ENCODE measurements around the gene TMSB10. TPM values are rescaled to one million over a fixed set of nuclear protein-coding genes. Genes with fewer than 3 reads are reported as not detected.

Gene TMSB10
- total and polyA plus RNA-seq, 2 experiments from 2014 or later = 834 to 2,942 TPM

- Mint-ChIP-seq H3K27ac (no peak overlapping the region), H3K27me3 (ENCODE audit: insufficient read depth, low read depth, poor library complexity) (peaks cover 42% of the 10 kb centered on the region)
Observed at GRCh38 chr2:84856787-84857186, 48.7 kb upstream of the TMSB10 start.

More at GRCh38 chr2:84856787-84857186, 48.7 kb upstream of the TMSB10 start:
- peaks cover 12% of the 10 kb centered on the region for H3K9me3 Mint-ChIP-seq
- Histone ChIP-seq H3F3A (replicated peaks; ENCODE audit: low read depth) (no peaks in the 10 kb centered on the region), H3K4me2 (no peak overlapping the region), H2AFZ (no peak overlapping the region), H3K36me3 (ENCODE audit: insufficient read depth) (no peaks in the 10 kb centered on the region), H4K20me1 (replicated peaks; ENCODE audit: insufficient read depth) (no peaks in the 10 kb centered on the region; the same call in 1 of the 2 replicates), H3K79me2 (replicated peaks; ENCODE audit: insufficient read depth) (no peaks in the 10 kb centered on the region), H3K4me1 (ENCODE audit: insufficient read depth) (peaks cover 24% of the 10 kb centered on the region), H3K27me3 (ENCODE audit: insufficient read depth) (peaks cover 41% of the 10 kb centered on the region), H3K27ac (ENCODE audit: low read depth) (no peak overlapping the region), H3K9me2 (ENCODE audit: insufficient read depth) (peaks cover 17% of the 10 kb centered on the region), H3K4me3 (no peak overlapping the region)
- no peak for DNase-seq (ENCODE audit: low spot score)
- no peak for ATAC-seq
- peaks cover 26% of the 10 kb centered on the region for H3K4me1 Mint-ChIP-seq
- H3K4me3 Mint-ChIP-seq = no peak overlapping the region
- peaks cover 6% of the 10 kb centered on the region; the same call in 2 of the 3 replicates for H3K36me3 Mint-ChIP-seq (ENCODE audit: low read depth)
- no peak for TF ChIP-seq REST (IDR thresholded peaks at IDR 0.05; ENCODE audit: unreplicated experiment)
- no peak for TF ChIP-seq ETS1 (IDR thresholded peaks at IDR 0.05)
- no peak for TF ChIP-seq ZNF331 (CRISPR knock-in tag; IDR thresholded peaks at IDR 0.05; ENCODE audit: low read depth)
- TF ChIP-seq EZH2 (IDR thresholded peaks at IDR 0.05; ENCODE audit: low read depth, unreplicated experiment) = no peak
- no peak for TF ChIP-seq CTCF (conservative IDR thresholded peaks at IDR 0.05; ENCODE audit: low read depth in 2 of 2)
- TF ChIP-seq POLR2AphosphoS5 (IDR thresholded peaks at IDR 0.05; ENCODE audit: low read depth) = no peak
- TF ChIP-seq CREB1 (CRISPR knock-in tag; IDR thresholded peaks at IDR 0.05; ENCODE audit: low read depth) = no peak
- TF ChIP-seq ZNF462 (CRISPR knock-in tag; IDR thresholded peaks at IDR 0.05) = no peak
- no peak for TF ChIP-seq STAT1 (IDR thresholded peaks at IDR 0.05; ENCODE audit: unreplicated experiment)
- TF ChIP-seq JUNB (IDR thresholded peaks at IDR 0.05; ENCODE audit: unreplicated experiment) = no peak
- no peak for TF ChIP-seq NANOG (IDR thresholded peaks at IDR 0.05; ENCODE audit: borderline replicate concordance)

All from GM23338 (cell line).